Activated T-cell treated with anti-CD3 and anti-CD28 coated beads, Interleukin-2, amount 50 U/mL, for 4 hours (primary cell): ENCODE measurements around the gene TMEM151A. TPM values are rescaled to one million over a fixed set of nuclear protein-coding genes. Genes with fewer than 3 reads are reported as not detected.
A peak's percentile ranks its signal among the peaks of the same experiment; 100 is the strongest.
"Not testable (repeated sequence)": the region's sequence is repeated elsewhere in the genome, so short reads cannot be mapped to it uniquely, and the experiment has no call there.

ENCODE experiments used
- ATAC-seq, 2 donors: fragments of 200-7000 bp; cut with Tn5 transposase; one replicate each; pipeline ENCODE4 v1.10.0; 2021
- DNase-seq: peaks from one replicate; pipeline ENCODE4 v3.0.0-alpha.2; 2020
- H3K27me3 Mint-ChIP-seq: one replicate; pipeline ENCODE4 v1.8.0; 2021; ENCODE audit warnings: low read depth, mixed read lengths
- H3K36me3 Mint-ChIP-seq: one replicate; pipeline ENCODE4 v1.8.0; 2022; ENCODE audit warnings: mixed read lengths; ENCODE audit not compliant: insufficient read depth
- H3K4me1 Mint-ChIP-seq: one replicate; pipeline ENCODE4 v1.8.0; 2021; ENCODE audit warnings: low read depth, mixed read lengths
- H3K4me3 Mint-ChIP-seq: one replicate; pipeline ENCODE4 v1.8.0; 2021; ENCODE audit warnings: mild to moderate bottlenecking, moderate library complexity, mixed read lengths
- H3K9me3 Mint-ChIP-seq: one replicate; pipeline ENCODE4 v1.8.0; 2021; ENCODE audit warnings: mixed read lengths
- total RNA-seq, 3 donors: library from RNA; stranded (reverse); gene quantifications; one replicate each; pipeline ENCODE4 v1.2.1, GENCODE V29; 2021

Gene TMEM151A
- total RNA-seq, 3 donors from 2014 or later, result 0.11 TPM; not detected in 2

DNA sequence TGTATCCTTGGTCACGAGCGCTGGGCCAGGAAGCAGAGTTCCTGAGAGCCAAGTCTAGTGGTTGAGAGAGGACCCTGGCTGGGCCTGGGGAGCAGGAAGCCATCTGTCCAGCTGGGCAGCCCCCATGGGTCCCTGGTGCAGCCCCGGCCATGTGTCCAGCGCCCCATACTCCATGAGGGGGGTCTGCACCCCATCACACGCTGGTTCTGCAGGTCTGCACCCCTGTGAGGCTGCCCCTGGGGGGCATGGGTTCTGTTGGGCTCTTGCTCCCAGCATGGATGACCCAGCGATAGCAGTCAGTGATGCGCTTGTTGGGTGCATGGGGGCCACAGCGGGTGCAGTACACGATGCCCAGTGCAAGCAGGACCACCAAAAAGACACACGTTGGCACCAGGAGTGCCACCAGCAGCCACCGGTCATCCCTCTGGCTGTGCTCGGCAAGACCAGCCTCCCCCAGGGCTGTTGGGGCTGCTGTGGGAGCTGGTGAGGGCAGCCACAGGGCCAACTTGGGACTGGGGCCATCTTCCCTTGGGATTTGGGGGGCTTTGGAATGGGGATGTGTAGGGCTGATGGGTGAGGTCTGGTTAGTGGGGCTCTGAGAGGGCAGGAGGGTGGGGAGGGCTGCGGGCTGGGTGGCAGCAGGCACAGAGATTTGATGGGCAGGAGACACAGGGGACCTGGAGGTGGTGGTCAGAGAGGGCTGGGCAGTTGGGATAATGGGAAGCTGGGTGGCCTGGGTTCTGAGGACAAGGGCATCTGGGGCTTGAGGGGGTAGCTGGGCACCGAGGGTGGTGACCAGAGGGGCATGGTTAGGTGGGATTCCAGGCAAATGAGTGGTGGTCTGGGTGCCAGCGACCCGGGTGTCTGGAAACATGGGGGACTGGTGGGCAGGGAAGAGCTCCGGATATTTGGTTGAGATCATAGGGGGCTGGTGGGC is 23.1 kb downstream of the TMEM151A start:
- Mint-ChIP-seq H3K9me3 (no peaks in the 10 kb centered on the region), H3K4me3 (no peak overlapping the region), H3K36me3 (no peaks in the 10 kb centered on the region), H3K4me1 (peaks cover 63% of the 10 kb centered on the region), H3K27me3 (peaks cover 2% of the 10 kb centered on the region)
- DNase-seq, result no peak
- ATAC-seq, result no peak

- H3K4me3 Mint-ChIP-seq, result no peak overlapping the region
- no peak for ATAC-seq
- peaks cover 66% of the 10 kb centered on the region for H3K4me1 Mint-ChIP-seq
- H3K27me3 Mint-ChIP-seq, result peaks cover 2% of the 10 kb centered on the region
- H3K9me3 Mint-ChIP-seq, result no peaks in the 10 kb centered on the region
- H3K36me3 Mint-ChIP-seq, result no peaks in the 10 kb centered on the region
- no peak for DNase-seq
Observed at GRCh38 chr11:66315498-66315885, 23.8 kb downstream of the TMEM151A start.

DNA sequence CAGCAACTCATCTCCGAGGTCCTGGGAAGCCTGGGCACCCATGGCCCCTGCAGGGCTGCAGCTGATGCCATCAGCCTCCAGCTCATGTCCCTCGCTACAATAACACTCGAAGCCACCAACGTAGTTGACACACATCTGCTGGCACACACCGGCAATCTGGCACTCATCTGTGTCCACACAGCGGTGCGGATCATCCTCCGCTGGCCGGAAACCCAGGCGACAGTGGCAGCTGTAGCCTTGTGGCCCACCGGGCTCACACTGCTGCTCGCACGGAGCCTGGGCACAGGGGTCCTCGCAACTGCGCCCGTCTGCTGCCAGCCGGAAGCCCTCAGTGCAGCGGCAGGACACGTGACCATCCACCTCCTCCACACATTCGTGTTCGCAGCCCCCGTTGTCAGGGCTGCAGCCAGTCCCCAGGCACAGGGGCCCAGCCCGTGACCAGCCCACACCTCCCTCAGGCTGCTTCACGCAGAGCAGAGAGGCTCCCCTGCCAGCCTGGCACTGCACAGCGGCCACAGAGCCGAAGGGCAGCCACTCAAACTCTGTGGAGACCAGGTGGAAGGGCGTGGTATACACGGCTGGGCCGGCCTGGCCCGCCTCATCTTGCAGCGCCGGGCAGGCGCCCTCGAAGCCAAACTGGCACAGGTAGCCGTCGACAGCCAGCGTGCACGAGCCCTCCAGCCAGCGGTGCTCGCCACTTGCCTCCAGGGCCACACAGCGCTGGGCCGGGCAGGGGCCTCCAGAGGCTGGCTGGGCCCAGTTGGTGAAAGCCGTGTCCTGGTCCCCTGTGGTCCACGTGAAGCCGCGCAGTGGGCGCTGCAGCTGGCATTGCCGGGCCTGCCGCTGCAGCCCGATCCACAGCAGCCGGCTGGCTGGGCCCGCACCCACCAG is 24.5 kb downstream of the TMEM151A start:
- ATAC-seq, result no peak
- no peak overlapping the region for H3K4me3 Mint-ChIP-seq

GRCh38 chr11:66316849-66317251 is 25.2 kb downstream of the TMEM151A start, which contains the start of gene CD248:
CD248 (minus strand) TSS chr11:66317044; CDS start chr11:66317027, 17 bp downstream.
- H3K27me3 Mint-ChIP-seq, result peaks cover 2% of the 10 kb centered on the region
- H3K36me3 Mint-ChIP-seq, result no peaks in the 10 kb centered on the region
- DNase-seq (no peak), ATAC-seq (no peak)
- peak within 1 kb of the TSS; percentile 47 for H3K4me3 Mint-ChIP-seq
- no peaks in the 10 kb centered on the region for H3K9me3 Mint-ChIP-seq
- peaks cover 62% of the 10 kb centered on the region for H3K4me1 Mint-ChIP-seq

More for the DNA sequence above, 24.5 kb downstream of the TMEM151A start:
- peaks cover 66% of the 10 kb centered on the region for H3K4me1 Mint-ChIP-seq
- H3K36me3 Mint-ChIP-seq, result no peaks in the 10 kb centered on the region
- peaks cover 2% of the 10 kb centered on the region for H3K27me3 Mint-ChIP-seq
- H3K9me3 Mint-ChIP-seq, result no peaks in the 10 kb centered on the region
- DNase-seq, result no peak

DNA sequence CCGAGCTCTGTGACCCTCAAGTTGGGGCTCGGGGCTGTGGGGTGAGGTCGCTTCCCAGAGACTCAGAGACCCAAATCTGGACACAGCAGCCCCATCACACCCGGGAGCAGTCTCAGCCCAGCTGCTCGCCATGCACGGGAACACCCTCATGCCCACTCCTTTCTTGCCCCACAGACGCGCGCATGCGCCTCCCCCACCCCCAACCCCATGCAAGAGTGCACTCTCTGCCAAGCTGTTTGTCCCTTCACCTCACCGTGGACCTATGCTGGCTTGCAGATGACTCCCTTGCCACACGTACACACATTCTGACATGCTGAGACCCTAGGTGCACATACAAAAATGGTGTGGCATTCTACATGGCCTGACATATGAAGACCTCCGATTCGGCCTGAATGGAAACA is 25.6 kb downstream of the TMEM151A start:
- H3K4me3 Mint-ChIP-seq, result peak overlapping the region; percentile 47
- peaks cover 57% of the 10 kb centered on the region for H3K4me1 Mint-ChIP-seq
- DNase-seq (peak; percentile 28), ATAC-seq (no peak)
- H3K9me3 Mint-ChIP-seq, result no peaks in the 10 kb centered on the region
- peaks cover 2% of the 10 kb centered on the region for H3K27me3 Mint-ChIP-seq
- H3K36me3 Mint-ChIP-seq, result no peaks in the 10 kb centered on the region

DNA sequence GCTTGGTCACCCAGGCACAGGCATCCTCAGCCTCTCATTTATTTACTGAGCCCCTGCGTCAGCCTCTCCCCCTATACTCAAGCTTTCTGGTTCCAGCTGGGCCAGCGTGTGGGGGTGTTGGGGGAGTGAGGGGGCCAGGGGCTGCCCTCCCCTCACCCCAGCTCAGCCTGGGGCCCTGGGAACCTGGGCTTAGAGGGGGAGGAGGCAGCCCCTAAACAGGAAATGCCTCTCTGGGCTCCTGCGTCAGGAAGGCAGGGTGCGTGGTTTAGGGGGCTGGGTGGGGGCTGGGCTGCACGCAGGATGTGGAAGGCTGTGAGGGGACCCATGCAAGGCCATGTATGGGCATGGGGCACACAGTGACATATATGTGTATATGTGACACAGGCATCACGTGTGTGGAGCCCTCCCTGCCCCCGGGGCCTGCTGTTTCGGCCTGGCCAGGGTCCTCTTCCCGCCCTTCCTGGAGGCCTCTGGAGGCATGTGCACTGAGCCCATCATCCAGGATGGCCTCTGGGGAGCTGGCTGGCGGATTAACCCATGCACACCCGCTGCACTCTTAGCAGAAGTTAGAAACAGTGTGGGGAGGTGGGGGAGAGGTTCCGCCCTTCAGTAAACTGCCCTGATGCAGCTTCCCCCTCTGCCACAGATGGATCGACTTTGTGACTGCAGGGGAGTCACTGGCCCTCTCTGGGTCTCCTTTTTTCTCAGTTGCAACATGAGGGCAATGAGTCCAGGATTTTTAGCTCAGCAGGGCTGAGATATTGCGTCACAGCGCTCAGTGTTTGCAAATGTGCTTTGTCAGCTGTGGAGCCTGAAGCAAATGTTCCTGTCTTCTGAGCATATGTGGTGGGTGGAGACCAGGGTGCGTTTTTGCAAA is 26.3 kb downstream of the TMEM151A start:
- H3K9me3 Mint-ChIP-seq, result no peaks in the 10 kb centered on the region
- DNase-seq (no peak), ATAC-seq (peak; percentile 56 to 58)
- peak overlapping the region; percentile 21 for H3K4me3 Mint-ChIP-seq
- peaks cover 55% of the 10 kb centered on the region for H3K4me1 Mint-ChIP-seq
- H3K27me3 Mint-ChIP-seq, result peaks cover 2% of the 10 kb centered on the region
- H3K36me3 Mint-ChIP-seq, result no peaks in the 10 kb centered on the region

DNA sequence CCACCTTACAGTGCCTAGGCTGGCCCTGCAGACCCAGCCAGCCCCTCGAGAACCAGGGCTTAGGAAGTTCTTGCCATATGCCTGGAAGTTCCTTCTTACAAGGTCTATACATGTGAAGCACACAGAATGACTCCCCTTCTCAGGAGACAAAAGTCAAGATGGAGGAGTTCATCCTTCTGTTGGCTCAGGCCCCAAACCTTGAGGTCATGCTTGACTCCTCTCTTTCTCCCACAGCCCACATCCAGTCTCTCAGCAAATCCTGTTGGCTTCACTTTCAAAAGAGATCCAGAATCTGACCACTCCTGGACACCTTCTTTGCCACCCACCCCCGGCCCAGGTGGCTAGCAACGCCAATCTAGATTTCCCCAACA is 26.9 kb downstream of the TMEM151A start:
- Mint-ChIP-seq H3K9me3 (no peaks in the 10 kb centered on the region), H3K27me3 (peaks cover 2% of the 10 kb centered on the region), H3K36me3 (no peaks in the 10 kb centered on the region), H3K4me3 (no peak overlapping the region), H3K4me1 (peaks cover 51% of the 10 kb centered on the region)
- ATAC-seq, result no peak
- DNase-seq, result no peak

DNA sequence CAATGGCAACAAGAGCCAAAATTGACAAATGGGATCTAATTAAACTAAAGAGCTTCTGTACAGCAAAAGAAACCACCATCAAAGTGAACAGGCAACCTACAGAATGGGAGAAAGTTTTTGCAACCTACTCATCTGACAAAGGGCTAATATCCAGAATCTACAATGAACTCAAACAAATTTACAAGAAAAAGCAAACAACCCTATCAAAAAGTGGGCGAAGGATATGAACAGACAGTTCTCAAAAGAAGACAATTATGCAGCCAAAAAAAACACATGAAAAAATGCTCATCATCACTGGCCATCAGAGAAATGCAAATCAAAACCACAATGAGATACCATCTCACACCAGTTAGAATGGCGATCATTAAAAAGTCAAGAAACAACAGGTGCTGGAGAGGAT is 28.6 kb downstream of the TMEM151A start:
- ATAC-seq, DNase-seq, H3K4me3 Mint-ChIP-seq, H3K27me3 Mint-ChIP-seq, H3K36me3 Mint-ChIP-seq, H3K9me3 Mint-ChIP-seq: not testable (repeated sequence)
- peaks cover 39% of the 10 kb centered on the region for H3K4me1 Mint-ChIP-seq

- ATAC-seq, DNase-seq: not testable (repeated sequence)
- peaks cover 37% of the 10 kb centered on the region for H3K4me1 Mint-ChIP-seq
Observed at GRCh38 chr11:66320748-66321147, 29.1 kb downstream of the TMEM151A start.

GRCh38 chr11:66321606-66322005 is 29.9 kb downstream of the TMEM151A start:
- H3K9me3 Mint-ChIP-seq, result no peaks in the 10 kb centered on the region
- ATAC-seq, result no peak
- no peaks in the 10 kb centered on the region for H3K36me3 Mint-ChIP-seq
- H3K4me1 Mint-ChIP-seq, result peaks cover 39% of the 10 kb centered on the region
- DNase-seq, result no peak
- no peak overlapping the region for H3K4me3 Mint-ChIP-seq
- peaks cover 2% of the 10 kb centered on the region for H3K27me3 Mint-ChIP-seq

More at GRCh38 chr11:66320748-66321147, 29.1 kb downstream of the TMEM151A start:
- H3K27me3 Mint-ChIP-seq, H3K9me3 Mint-ChIP-seq, H3K4me3 Mint-ChIP-seq, H3K36me3 Mint-ChIP-seq: not testable (repeated sequence)

- Mint-ChIP-seq H3K4me1 (peaks cover 41% of the 10 kb centered on the region), H3K4me3 (no peak overlapping the region)
Observed at GRCh38 chr11:66322732-66323427, 31.2 kb downstream of the TMEM151A start.

DNA sequence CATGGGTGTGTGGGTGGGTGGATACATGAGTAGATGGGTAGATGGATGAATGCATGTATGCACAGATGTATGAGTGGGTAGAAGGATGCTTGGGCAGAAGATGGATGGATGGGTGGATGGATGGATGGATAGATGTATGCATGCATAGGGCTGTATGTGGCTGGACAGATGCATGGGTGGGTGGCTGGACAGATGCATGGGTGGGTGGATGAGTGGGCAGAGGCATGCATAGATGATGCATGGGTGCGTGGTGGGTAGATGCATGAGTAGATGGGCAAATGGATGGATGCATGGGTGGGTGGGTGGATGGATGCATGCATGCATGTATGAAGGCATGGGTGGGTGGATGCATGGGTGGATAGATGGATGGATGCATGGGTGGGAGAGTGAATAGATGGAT is 32.0 kb downstream of the TMEM151A start:
- no peaks in the 10 kb centered on the region for H3K9me3 Mint-ChIP-seq
- H3K4me1 Mint-ChIP-seq, result peaks cover 41% of the 10 kb centered on the region
- H3K36me3 Mint-ChIP-seq, result no peaks in the 10 kb centered on the region
- DNase-seq, result no peak
- no peak overlapping the region for H3K4me3 Mint-ChIP-seq
- peaks cover under 1% of the 10 kb centered on the region for H3K27me3 Mint-ChIP-seq
- no peak for ATAC-seq

More at GRCh38 chr11:66322732-66323427, 31.2 kb downstream of the TMEM151A start:
- peaks cover 2% of the 10 kb centered on the region for H3K27me3 Mint-ChIP-seq
- no peak for ATAC-seq
- no peak for DNase-seq
- no peaks in the 10 kb centered on the region for H3K9me3 Mint-ChIP-seq
- no peaks in the 10 kb centered on the region for H3K36me3 Mint-ChIP-seq

DNA sequence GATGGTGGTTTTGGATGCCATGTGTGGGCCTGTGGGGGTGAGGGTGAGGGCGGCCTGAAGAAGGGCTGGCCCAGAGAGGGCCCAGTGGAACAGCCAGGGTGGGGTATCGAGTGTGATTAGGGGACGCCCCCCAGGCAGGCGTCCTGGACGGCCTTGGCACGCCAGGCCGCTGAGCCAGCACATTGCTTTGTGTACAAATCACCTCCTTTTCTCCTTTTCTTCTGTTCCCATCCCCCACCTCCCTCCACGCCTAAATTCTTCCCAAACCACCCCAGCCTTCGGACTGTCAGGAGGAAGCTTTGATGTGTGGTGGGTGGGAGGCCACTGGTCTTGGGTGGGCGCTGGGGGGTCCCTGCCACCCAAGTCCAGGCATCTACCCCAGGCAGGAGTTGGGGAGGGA is 33.0 kb downstream of the TMEM151A start:
- no peak overlapping the region for H3K4me3 Mint-ChIP-seq
- ATAC-seq, result no peak

More for the DNA sequence above, 33.0 kb downstream of the TMEM151A start:
- H3K4me1 Mint-ChIP-seq, result peaks cover 32% of the 10 kb centered on the region
- no peaks in the 10 kb centered on the region for H3K27me3 Mint-ChIP-seq
- no peak for DNase-seq
- no peaks in the 10 kb centered on the region for H3K36me3 Mint-ChIP-seq
- H3K9me3 Mint-ChIP-seq, result no peaks in the 10 kb centered on the region
